Neural progenitor cell (in vitro differentiated cells): Measurements from ENCODE around the gene TMEM164.

Experiments
- CTCF ChIP-seq: fragments of 200-600 bp; sonication (generic); IDR thresholded peaks from 2 replicates; pipeline ENCODE4 v1.5.1; 2017; ENCODE audit warnings: antibody characterized with exemption, mild to moderate bottlenecking
- EZH2 ChIP-seq: fragments of 200-600 bp; sonication (generic); IDR thresholded peaks from 2 replicates; pipeline ENCODE4 v1.6.1; 2017; ENCODE audit warnings: antibody characterized with exemption, mild to moderate bottlenecking, moderate library complexity

- TF ChIP-seq CTCF (no peak), EZH2 (no peak)
These were observed 177.4 kb downstream of the TMEM164 start for GRCh38 chrX:110180176-110180927.
